GM12865 (cell line): ENCODE data around the gene TTF2.

ENCODE experiments used
- DNase-seq: peaks from one replicate; pipeline ENCODE4 v3.0.0; 2010; ENCODE audit warnings: low read depth
- H3K4me3 ChIP-seq: 2 replicates; pipeline ENCODE4 v1.5.1; 2011; ENCODE audit warnings: mild to moderate bottlenecking, low read depth, low read length, control low read depth
- TF ChIP-seq, protein P1 (sequence below): IDR thresholded peaks from 2 replicates; pipeline ENCODE4 v1.5.1; 2011; ENCODE audit warnings: low read length, control low read depth, low read depth, inconsistent platforms; ENCODE audit not compliant: insufficient read depth; ENCODE audit errors: missing control alignments

The TTF2 gene

DNA sequence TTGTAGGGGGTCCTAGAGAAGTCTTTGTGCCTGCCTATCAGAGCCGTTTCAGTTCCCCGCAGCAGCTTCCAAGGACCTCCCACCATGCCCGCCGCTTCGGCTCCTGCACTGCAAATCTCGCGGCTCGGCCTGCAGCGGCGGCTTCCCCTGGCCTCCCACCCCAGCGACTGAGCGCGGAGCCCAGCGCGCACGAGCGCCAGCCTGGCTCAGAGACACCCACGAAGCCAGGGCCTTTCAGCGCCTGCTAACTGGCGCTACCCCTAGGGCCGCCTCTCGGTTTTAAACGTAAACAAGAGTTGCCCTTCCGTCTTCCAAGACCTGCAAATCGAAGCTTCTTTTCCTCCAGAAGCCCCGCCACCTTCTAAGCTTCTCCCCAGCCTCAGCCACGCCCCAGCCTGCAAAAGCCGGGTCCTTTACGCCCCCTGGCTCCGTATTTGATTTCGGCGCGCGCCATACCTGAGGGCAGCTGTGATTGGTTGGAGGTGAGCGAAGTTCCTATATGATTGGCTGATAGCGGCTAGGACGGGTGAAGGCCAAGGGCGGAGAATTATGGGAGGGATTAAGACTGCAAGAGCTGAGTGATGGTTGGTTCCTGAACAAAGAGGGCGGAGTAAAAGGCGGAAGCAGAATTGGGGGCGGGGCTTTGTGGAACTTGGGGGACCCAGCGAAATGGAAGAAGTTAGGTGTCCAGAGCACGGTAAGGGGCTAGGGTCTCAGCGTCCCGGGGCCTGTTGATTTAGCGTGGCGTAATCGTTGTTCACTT lies at the start of gene TTF2:
Gene TTF2 (plus strand): TSS at position 649 of the 763 bp plus-strand sequence. CDS start 21 bp downstream, at position 670.
- TF ChIP-seq, protein P1, sequence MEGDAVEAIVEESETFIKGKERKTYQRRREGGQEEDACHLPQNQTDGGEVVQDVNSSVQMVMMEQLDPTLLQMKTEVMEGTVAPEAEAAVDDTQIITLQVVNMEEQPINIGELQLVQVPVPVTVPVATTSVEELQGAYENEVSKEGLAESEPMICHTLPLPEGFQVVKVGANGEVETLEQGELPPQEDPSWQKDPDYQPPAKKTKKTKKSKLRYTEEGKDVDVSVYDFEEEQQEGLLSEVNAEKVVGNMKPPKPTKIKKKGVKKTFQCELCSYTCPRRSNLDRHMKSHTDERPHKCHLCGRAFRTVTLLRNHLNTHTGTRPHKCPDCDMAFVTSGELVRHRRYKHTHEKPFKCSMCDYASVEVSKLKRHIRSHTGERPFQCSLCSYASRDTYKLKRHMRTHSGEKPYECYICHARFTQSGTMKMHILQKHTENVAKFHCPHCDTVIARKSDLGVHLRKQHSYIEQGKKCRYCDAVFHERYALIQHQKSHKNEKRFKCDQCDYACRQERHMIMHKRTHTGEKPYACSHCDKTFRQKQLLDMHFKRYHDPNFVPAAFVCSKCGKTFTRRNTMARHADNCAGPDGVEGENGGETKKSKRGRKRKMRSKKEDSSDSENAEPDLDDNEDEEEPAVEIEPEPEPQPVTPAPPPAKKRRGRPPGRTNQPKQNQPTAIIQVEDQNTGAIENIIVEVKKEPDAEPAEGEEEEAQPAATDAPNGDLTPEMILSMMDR: no peak
- peak within 1 kb of the TSS; percentile 95 for H3K4me3 ChIP-seq
- DNase-seq: peak; percentile 99

DNA sequence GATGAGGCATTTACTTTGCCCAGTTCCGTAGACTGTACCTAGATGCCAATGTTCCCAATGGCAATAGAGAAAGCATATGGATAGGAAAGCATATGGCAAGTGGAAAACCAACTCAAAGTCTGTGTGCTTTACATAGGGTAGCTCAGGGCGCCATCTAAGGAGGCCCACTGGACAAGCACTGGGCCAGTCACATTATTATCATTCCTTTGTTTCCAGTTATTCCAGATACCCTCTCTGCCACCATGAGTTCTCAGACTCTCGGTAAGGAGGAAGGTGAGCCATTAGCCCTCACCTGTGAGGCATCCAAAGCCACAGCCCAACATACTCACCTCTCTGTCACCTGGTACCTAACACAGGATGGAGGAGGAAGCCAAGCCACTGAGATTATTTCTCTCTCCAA lies 48.8 kb upstream of the TTF2 start:
- H3K4me3 ChIP-seq: no peak overlapping the region
- TF ChIP-seq, protein P1: no peak
- no peak for DNase-seq

DNA sequence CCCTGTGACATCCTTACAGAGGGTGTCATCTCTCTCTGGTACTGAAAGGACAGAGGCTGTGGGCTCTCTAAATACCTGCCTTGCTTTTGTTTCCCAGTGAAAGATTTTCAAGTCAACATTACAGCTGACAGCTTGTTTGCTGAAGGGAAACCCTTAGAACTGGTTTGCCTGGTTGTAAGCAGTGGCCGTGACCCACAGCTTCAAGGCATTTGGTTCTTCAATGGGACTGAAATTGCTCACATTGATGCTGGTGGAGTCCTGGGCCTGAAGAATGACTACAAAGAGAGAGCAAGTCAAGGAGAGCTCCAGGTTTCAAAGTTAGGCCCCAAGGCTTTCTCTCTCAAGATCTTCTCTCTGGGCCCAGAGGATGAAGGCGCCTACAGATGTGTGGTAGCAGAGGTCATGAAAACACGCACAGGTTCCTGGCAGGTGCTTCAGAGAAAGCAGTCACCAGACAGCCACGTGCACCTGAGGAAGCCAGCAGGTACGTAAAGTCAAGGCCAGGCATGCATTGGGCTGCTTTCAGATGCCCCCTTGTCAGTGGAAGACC lies 46.7 kb upstream of the TTF2 start:
- DNase-seq: no peak
- TF ChIP-seq, protein P1: no peak
- H3K4me3 ChIP-seq: no peak overlapping the region

DNA sequence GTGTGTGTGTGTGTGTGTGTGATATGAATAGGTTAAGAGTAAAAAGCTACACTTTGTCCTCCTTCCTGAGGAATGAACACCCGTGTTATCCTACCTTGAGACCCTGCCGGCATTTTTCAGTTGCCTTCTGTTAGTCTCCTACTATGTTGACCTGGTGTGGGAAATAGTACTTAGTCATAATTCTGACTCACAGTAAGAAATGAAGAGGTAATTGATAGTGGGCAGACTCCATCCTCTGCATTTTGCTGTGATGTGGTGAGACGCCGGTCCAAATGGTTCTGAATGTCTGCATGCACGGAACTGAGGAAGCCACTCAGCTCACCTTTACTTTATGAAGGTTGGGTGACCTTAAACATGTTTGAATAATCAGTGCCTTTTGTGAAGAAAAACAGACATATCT lies 45.9 kb upstream of the TTF2 start:
- H3K4me3 ChIP-seq: no peak overlapping the region
- no peak for DNase-seq
- TF ChIP-seq, protein P1: no peak

DNA sequence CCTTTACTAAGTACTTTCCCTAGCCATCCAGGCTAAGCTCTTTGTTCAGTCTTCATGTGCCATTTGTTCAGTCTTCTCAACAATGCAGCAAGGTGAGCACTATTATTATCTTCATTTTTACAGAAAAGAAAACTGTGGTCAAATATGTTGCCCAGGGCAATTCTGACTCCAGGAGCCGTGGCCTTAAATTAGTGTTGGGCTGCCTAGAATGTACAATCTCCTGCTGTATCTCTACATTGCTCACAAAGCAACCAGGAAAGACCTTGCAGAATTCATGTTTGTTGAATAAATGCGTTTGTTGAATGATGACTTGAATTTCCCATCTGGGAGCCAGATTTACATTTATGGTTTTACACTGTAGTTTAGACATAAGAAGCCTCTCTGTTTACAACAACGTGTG lies 44.4 kb upstream of the TTF2 start:
- no peak overlapping the region for H3K4me3 ChIP-seq
- DNase-seq: no peak
- TF ChIP-seq, protein P1: no peak

DNA sequence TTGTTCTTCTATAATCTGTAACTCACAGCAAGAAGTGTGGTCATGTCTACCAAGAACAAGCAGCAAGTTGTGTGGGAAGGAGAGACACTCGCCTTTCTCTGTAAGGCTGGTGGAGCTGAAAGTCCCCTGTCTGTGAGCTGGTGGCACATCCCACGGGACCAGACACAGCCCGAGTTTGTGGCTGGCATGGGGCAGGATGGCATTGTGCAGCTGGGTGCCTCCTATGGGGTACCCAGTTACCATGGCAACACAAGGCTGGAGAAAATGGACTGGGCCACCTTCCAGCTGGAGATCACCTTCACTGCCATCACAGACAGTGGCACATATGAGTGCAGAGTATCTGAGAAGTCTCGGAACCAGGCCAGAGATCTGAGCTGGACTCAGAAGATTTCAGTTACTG lies 43.1 kb upstream of the TTF2 start:
- no peak for DNase-seq
- H3K4me3 ChIP-seq: no peak overlapping the region
- TF ChIP-seq, protein P1: no peak

DNA sequence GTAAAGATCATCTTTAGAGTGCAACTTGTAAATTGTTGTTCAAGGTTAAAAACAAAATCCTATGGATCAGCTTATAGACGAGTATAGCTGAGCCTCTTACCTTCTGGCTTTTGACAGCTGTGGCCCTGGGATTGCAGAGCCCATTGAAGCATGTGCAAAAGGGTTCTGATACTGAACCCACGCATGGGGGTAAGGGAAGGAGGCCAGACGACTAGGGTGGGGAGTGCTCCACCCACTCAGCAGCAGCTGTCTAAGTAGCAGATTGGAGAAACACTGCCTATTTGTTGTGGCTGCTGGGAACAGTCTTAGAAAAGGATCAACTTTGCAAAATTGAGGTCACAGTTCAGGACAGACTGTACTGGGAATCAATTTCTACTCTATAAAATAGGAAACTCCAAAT lies 42.5 kb upstream of the TTF2 start:
- no peak overlapping the region for H3K4me3 ChIP-seq
- TF ChIP-seq, protein P1: no peak
- peak; percentile 21 for DNase-seq
